Neural cell (in vitro differentiated cells): ENCODE measurements around the gene CCNQ.

Experiments
- EP300 ChIP-seq: fragments of 450-650 bp; conservative IDR thresholded peaks from 2 replicates; pipeline ENCODE4 v1.6.1; 2014; ENCODE audit warnings: antibody characterized with exemption, mild to moderate bottlenecking, moderate library complexity; ENCODE audit not compliant: poor library complexity, severe bottlenecking
- EZH2 ChIP-seq: fragments of 200-600, 300-800 bp; shearing (Covaris generic), sonication (generic); IDR thresholded peaks from 2 replicates; pipeline ENCODE4 v1.6.1; 2014; ENCODE audit warnings: antibody characterized with exemption, low read length, borderline replicate concordance, mild to moderate bottlenecking; ENCODE audit not compliant: insufficient read depth, poor library complexity, severe bottlenecking
- TF ChIP-seq, protein P1 (sequence below): fragments of 450-650 bp; IDR thresholded peaks from 2 replicates; pipeline ENCODE4 v1.5.1; 2014; ENCODE audit warnings: antibody characterized with exemption, mild to moderate bottlenecking, moderate library complexity; ENCODE audit not compliant: poor library complexity, severe bottlenecking

DNA sequence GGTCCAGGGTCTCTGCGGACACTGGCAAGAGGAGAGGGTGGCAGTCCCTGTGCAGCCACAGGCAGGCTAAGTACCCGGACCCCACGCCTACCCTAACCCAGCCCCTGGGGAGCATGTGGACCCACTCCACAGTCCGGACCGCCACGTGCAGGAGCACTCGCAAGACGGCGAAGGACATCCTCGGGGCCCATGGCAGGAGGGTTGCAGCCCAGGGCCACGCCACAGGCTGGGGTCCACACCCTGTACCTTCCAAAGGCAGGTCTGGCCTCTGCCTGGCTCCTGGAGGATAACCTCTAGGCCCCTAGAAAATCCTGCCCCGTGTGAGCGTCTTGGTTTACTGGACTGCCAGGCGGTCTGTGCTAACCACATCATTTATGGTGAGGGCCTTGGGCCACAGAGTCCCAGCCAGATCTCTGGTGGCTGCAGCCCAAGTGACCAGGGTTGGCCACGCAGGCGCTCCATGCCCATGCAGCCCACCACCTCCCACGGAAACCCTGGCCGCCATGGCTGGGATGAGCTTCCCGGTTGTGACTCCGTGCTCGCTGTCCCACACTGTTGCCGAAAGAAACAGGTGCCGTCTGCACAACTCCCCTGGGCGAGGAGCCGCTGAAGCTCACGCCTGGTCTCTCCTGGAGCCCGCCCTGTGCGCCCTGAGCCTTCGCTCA is 10.0 kb downstream of the CCNQ start:
- TF ChIP-seq, protein P1, sequence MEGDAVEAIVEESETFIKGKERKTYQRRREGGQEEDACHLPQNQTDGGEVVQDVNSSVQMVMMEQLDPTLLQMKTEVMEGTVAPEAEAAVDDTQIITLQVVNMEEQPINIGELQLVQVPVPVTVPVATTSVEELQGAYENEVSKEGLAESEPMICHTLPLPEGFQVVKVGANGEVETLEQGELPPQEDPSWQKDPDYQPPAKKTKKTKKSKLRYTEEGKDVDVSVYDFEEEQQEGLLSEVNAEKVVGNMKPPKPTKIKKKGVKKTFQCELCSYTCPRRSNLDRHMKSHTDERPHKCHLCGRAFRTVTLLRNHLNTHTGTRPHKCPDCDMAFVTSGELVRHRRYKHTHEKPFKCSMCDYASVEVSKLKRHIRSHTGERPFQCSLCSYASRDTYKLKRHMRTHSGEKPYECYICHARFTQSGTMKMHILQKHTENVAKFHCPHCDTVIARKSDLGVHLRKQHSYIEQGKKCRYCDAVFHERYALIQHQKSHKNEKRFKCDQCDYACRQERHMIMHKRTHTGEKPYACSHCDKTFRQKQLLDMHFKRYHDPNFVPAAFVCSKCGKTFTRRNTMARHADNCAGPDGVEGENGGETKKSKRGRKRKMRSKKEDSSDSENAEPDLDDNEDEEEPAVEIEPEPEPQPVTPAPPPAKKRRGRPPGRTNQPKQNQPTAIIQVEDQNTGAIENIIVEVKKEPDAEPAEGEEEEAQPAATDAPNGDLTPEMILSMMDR = no peak
- no peak for TF ChIP-seq EP300
- TF ChIP-seq EZH2 = no peak
